DND-41 (cell line): Measurements from ENCODE around the gene MTCH1.
"Not testable (repeated sequence)": the region's sequence is repeated elsewhere in the genome, so short reads cannot be mapped to it uniquely, and the experiment has no call there.

ENCODE experiments used
- ATAC-seq: fragments of 200-7000 bp; cut with Tn5 transposase; 3 replicates; pipeline ENCODE4 v1.9.1; 2021; ENCODE audit warnings: low read depth; ENCODE audit not compliant: insufficient read depth
- DNase-seq: peaks from one replicate; pipeline ENCODE4 v3.0.0-alpha.2; 2020
- H2AFZ ChIP-seq: 2 replicates; pipeline ENCODE4 v1.6.0; 2012; ENCODE audit warnings: low read depth, low read length
- H3K27ac ChIP-seq: 2 replicates; pipeline ENCODE4 v1.5.1; 2012; ENCODE audit warnings: low read length, inconsistent platforms
- H3K27me3 ChIP-seq: fragments of 200-600 bp; sonication (generic); 2 replicates; pipeline ENCODE4 v1.6.0; 2012; ENCODE audit warnings: low read length, mild to moderate bottlenecking, inconsistent platforms; ENCODE audit not compliant: insufficient read depth, poor library complexity
- H3K36me3 ChIP-seq: 2 replicates; pipeline ENCODE4 v1.5.1; 2012; ENCODE audit warnings: low read length, inconsistent platforms; ENCODE audit not compliant: insufficient read depth
- H3K4me1 ChIP-seq: 2 replicates; pipeline ENCODE4 v1.5.1; 2012; ENCODE audit warnings: mild to moderate bottlenecking, low read length; ENCODE audit not compliant: insufficient read depth
- H3K4me2 ChIP-seq: 2 replicates; pipeline ENCODE4 v1.6.0; 2012; ENCODE audit warnings: mild to moderate bottlenecking, moderate library complexity, low read length, inconsistent platforms; ENCODE audit not compliant: insufficient read depth
- H3K4me3 ChIP-seq, 2 experiments: fragments of 200-600 bp in 1 of 2; shearing (Covaris generic) in 1 of 2; 2 replicates each; pipeline ENCODE4 v1.5.1; 2012 to 2016; ENCODE audit warnings: inconsistent platforms in 2 of 2, low read length in 2 of 2, mild to moderate bottlenecking in 2 of 2, low read depth in 1 of 2, moderate library complexity in 1 of 2
- H3K79me2 ChIP-seq: 2 replicates; pipeline ENCODE4 v1.6.0; 2012; ENCODE audit warnings: low read length, inconsistent platforms; ENCODE audit not compliant: insufficient read depth
- H3K9ac ChIP-seq: 2 replicates; pipeline ENCODE4 v1.6.0; 2012; ENCODE audit warnings: low read depth, mild to moderate bottlenecking, inconsistent platforms, low read length, moderate library complexity
- H3K9me3 ChIP-seq: 2 replicates; pipeline ENCODE4 v1.5.1; 2012; ENCODE audit warnings: low read length, moderate library complexity, mild to moderate bottlenecking, inconsistent platforms; ENCODE audit not compliant: insufficient read depth, severe bottlenecking
- H4K20me1 ChIP-seq: 2 replicates; pipeline ENCODE4 v1.6.0; 2012; ENCODE audit warnings: low read length; ENCODE audit not compliant: insufficient read depth
- EZH2 ChIP-seq: IDR thresholded peaks from 3 replicates; pipeline ENCODE4 v1.6.1; 2012; ENCODE audit warnings: borderline replicate concordance, low read depth, mild to moderate bottlenecking, moderate library complexity, low read length, inconsistent platforms; ENCODE audit not compliant: severe bottlenecking
- TF ChIP-seq, protein P1 (sequence below): IDR thresholded peaks from 2 replicates; pipeline ENCODE4 v1.5.1; 2012; ENCODE audit warnings: borderline replicate concordance, low read length, moderate library complexity, mild to moderate bottlenecking; ENCODE audit not compliant: poor library complexity, severe bottlenecking; ENCODE audit errors: extremely low read depth

MTCH1 gene

DNA sequence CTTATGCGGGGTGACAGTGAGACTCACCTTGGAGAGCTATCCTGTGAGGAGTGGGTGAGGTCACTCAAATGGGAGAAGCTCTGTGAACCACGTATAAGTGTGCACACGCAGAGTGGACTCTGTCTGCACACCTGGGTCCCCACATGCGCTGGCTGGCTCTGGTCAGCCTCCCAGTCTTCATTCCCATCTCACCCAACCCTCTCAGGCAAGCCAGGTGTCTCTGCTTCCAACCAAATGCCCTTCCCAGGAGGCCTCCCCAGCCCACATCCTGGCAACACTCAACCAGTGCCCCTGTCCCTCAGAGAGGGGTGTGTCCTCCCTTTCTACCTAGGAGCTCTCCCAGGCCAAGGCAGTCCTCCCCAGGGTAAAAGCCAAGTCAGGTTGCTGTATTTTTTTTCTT is 39.5 kb downstream of the MTCH1 start:
- Histone ChIP-seq H2AFZ (no peak overlapping the region), H3K4me2 (no peak overlapping the region), H3K36me3 (no peaks in the 10 kb centered on the region), H3K4me3 (no peak overlapping the region), H4K20me1 (no peaks in the 10 kb centered on the region), H3K9me3 (no peaks in the 10 kb centered on the region), H3K27ac (no peak overlapping the region), H3K9ac (no peak overlapping the region), H3K79me2 (no peaks in the 10 kb centered on the region), H3K27me3 (no peaks in the 10 kb centered on the region), H3K4me1 (peaks cover 22% of the 10 kb centered on the region)
- no peak for DNase-seq
- ATAC-seq: peak; percentile 37; the same call in 2 of the 3 replicates
- TF ChIP-seq, protein P1, sequence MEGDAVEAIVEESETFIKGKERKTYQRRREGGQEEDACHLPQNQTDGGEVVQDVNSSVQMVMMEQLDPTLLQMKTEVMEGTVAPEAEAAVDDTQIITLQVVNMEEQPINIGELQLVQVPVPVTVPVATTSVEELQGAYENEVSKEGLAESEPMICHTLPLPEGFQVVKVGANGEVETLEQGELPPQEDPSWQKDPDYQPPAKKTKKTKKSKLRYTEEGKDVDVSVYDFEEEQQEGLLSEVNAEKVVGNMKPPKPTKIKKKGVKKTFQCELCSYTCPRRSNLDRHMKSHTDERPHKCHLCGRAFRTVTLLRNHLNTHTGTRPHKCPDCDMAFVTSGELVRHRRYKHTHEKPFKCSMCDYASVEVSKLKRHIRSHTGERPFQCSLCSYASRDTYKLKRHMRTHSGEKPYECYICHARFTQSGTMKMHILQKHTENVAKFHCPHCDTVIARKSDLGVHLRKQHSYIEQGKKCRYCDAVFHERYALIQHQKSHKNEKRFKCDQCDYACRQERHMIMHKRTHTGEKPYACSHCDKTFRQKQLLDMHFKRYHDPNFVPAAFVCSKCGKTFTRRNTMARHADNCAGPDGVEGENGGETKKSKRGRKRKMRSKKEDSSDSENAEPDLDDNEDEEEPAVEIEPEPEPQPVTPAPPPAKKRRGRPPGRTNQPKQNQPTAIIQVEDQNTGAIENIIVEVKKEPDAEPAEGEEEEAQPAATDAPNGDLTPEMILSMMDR: no peak
- TF ChIP-seq EZH2: no peak

- Histone ChIP-seq H3K27me3 (no peaks in the 10 kb centered on the region), H3K9ac (no peak overlapping the region), H3K9me3 (no peaks in the 10 kb centered on the region), H3K79me2 (no peaks in the 10 kb centered on the region), H3K4me1 (peaks cover 22% of the 10 kb centered on the region), H4K20me1 (no peaks in the 10 kb centered on the region), H3K4me3 (no peak overlapping the region), H3K27ac (no peak overlapping the region), H2AFZ (no peak overlapping the region), H3K4me2 (no peak overlapping the region), H3K36me3 (no peaks in the 10 kb centered on the region)
- no peak for ATAC-seq
- TF ChIP-seq, protein P1: no peak
- no peak for TF ChIP-seq EZH2
- no peak for DNase-seq
Measured at GRCh38 chr6:36945301-36945700, 40.7 kb downstream of the MTCH1 start.

GRCh38 chr6:36944650-36945049 is 41.3 kb downstream of the MTCH1 start:
- H3K36me3 ChIP-seq: no peaks in the 10 kb centered on the region
- H3K4me3 ChIP-seq: no peak overlapping the region
- no peak overlapping the region for H3K9ac ChIP-seq
- no peak for TF ChIP-seq EZH2
- TF ChIP-seq, protein P1: no peak
- H2AFZ ChIP-seq: no peak overlapping the region
- ATAC-seq (no peak), DNase-seq (no peak)
- H3K9me3 ChIP-seq: no peaks in the 10 kb centered on the region
- H3K79me2 ChIP-seq: no peaks in the 10 kb centered on the region
- H3K4me1 ChIP-seq: peaks cover 22% of the 10 kb centered on the region
- no peaks in the 10 kb centered on the region for H3K27me3 ChIP-seq
- no peak overlapping the region for H3K27ac ChIP-seq
- no peak overlapping the region for H3K4me2 ChIP-seq
- H4K20me1 ChIP-seq: no peaks in the 10 kb centered on the region

DNA sequence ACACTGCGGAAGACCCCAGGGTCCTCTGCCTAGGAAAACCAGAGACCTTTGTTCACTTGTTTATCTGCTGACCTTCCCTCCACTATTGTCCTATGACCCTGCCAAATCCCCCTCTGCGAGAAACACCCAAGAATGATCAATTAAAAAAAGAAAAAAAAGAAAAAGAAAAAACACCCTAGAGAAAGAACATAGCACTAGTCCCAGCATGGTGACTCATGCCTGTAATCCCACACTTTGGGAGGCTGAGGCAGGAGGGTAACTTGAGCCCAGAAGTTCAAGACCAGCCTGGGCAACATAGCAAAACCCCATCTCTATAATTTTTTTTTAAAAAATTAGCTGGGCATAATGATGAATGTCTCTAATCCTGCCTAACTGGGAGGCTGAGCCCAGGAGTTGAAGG is 43.7 kb downstream of the MTCH1 start:
- not testable (repeated sequence) for H3K9ac ChIP-seq, H3K4me2 ChIP-seq, H4K20me1 ChIP-seq, DNase-seq, H3K79me2 ChIP-seq, H3K36me3 ChIP-seq, H2AFZ ChIP-seq, ATAC-seq, H3K27ac ChIP-seq, H3K4me3 ChIP-seq, H3K27me3 ChIP-seq, H3K9me3 ChIP-seq, H3K4me1 ChIP-seq

- not testable (repeated sequence) for H3K9ac ChIP-seq, DNase-seq, H3K4me3 ChIP-seq, H3K36me3 ChIP-seq, H3K9me3 ChIP-seq, H3K27me3 ChIP-seq, H4K20me1 ChIP-seq, ATAC-seq, H3K27ac ChIP-seq, H3K4me1 ChIP-seq, H3K79me2 ChIP-seq, H2AFZ ChIP-seq, H3K4me2 ChIP-seq
Measured at GRCh38 chr6:36941561-36941960, 44.4 kb downstream of the MTCH1 start.
